Measurements from ENCODE around the gene CLCN1. TPM values are rescaled to one million over a fixed set of nuclear protein-coding genes. Genes with fewer than 3 reads are reported as not detected.

The CLCN1 gene
- total and polyA plus RNA-seq, 10 of the 15 experiments (the other 5 are each of a cell fraction or from before 2014, with no cell fraction given), result 0.30 TPM; not detected in 9

DNA sequence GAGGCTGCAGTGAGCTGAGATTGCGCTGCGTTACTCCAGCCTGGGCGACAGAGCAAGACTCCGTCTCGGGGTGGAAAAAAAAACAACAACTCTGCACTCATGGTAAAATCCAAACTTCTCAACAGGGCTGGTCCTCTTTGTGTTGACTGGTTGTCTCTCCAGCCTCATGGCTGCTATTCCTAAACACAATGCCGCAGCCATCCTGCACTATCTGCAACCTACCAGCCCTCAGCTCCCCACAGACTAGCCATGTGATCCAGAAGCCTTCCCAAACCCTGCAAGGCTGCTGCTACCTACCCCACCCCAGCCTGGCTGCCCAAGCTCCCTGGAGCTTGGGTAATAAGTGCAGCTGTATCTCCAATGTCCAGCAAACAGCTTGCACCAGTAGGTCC lies 77.0 kb downstream of the CLCN1 start:
- 99% methylated on average over 6 of the region's 6 CpGs for WGBS (ENCODE audit: insufficient coverage, insufficient replicate concordance, low lambda C conversion rate, missing lambda C conversion rate)
- intact Hi-C loops (cut with micrococcal nuclease; ENCODE audit: unreplicated experiment), result no loop called here
- Histone ChIP-seq H3K27ac (ENCODE audit: control insufficient read depth, insufficient read depth) (no peak overlapping the region), H3K79me2 (ENCODE audit: control insufficient read depth, insufficient read depth, low read length) (no peaks in the 10 kb centered on the region), H3K9me3 (replicated peaks; ENCODE audit: control insufficient read depth, insufficient read depth, low read length) (no peaks in the 10 kb centered on the region), H3K4me2 (ENCODE audit: control insufficient read depth, insufficient read depth) (no peak overlapping the region), H3K27me3 (replicated peaks in 1 of 2; ENCODE audit: control insufficient read depth in 2 of 2, insufficient read depth in 2 of 2, low read length in 1 of 2) (no peaks in the 10 kb centered on the region), H3K4me1 (ENCODE audit: control insufficient read depth, insufficient read depth, low read length) (no peaks in the 10 kb centered on the region), H4K20me1 (ENCODE audit: control insufficient read depth, insufficient read depth) (no peaks in the 10 kb centered on the region), H3K36me3 (ENCODE audit: control insufficient read depth in 2 of 2, insufficient read depth in 2 of 2, low read length in 1 of 2) (peaks cover 7 to 28% of the 10 kb centered on the region in 2 experiments; a peak in 3 of 4 replicates), H3K9ac (ENCODE audit: control insufficient read depth, insufficient read depth, low read length) (no peak overlapping the region), H3K4me3 (no peak overlapping the region), H2AFZ (ENCODE audit: control insufficient read depth, low read depth, low read length) (no peak overlapping the region)
- ChIA-PET SMC1A (ENCODE audit: uncharacterized antibody, unreplicated experiment) (interaction anchor here (0.6 kb wide), 2 partner anchors 94 to 340 kb away, joined by 3 to 4 read pairs; no protein-coding TSS in a partner anchor), POLR2A (interaction anchor here (0.8 kb wide), 1 partner anchor 18 kb away, joined by 3 read pairs; no protein-coding TSS in a partner anchor), RAD21 (ENCODE audit: unreplicated experiment) (no interaction called here), CTCF (interaction anchor here (0.6 to 2.1 kb wide), 3 partner anchors 14 to 111 kb away, joined by 3 to 10 read pairs (median 4); no protein-coding TSS in a partner anchor)
- DNase-seq (ENCODE audit: low read depth, low spot score) (no peak), ATAC-seq (no peak), FAIRE-seq (no peak)
- no TSS peak for BruUV-seq (replicated peaks)
- TF ChIP-seq SREBF2 (IDR thresholded peaks at IDR 0.05; ENCODE audit: low read length) (no peak), SMARCA5 (IDR thresholded peaks at IDR 0.05) (no peak), RELB (IDR thresholded peaks at IDR 0.05; ENCODE audit: low read depth) (no peak), ASH2L (IDR thresholded peaks at IDR 0.05; ENCODE audit: borderline replicate concordance, low read depth) (no peak), PAX8 (IDR thresholded peaks at IDR 0.05) (no peak)
- in situ Hi-C loops (cut with MboI), result no loop called here
